ENCODE measurements around the gene BCL7A.

DNA sequence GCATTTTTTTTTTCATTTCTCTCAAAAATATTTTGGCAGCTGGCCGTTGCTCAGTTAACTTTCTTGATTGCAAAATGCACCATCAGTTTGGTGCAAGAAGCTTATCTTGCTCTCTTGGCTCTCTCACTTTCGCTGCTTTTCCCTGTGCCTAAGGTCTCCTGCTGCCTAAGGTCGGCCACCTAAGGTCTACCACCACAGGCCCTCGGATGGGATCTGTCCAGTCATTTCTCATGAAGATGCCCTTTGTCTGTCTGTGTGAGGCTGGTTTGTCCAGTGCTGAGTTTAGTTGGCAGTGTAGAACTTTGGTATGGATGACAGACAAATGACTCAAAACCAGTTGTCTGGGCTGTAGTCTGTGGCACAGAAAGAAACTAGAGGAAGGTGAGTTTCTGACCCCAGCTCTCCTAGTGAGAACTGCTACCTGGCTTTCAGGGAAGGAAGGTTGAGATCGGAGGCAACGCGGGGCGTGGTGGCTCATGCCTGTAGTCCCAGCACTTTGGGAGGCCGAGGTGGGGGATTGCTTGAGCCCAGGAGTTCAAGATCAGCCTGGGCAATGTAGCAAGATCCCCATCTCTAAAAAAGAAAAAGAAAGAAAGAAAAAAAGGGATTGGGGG, 59.5 kb downstream of the BCL7A start:
- TF ChIP-seq, protein P1, sequence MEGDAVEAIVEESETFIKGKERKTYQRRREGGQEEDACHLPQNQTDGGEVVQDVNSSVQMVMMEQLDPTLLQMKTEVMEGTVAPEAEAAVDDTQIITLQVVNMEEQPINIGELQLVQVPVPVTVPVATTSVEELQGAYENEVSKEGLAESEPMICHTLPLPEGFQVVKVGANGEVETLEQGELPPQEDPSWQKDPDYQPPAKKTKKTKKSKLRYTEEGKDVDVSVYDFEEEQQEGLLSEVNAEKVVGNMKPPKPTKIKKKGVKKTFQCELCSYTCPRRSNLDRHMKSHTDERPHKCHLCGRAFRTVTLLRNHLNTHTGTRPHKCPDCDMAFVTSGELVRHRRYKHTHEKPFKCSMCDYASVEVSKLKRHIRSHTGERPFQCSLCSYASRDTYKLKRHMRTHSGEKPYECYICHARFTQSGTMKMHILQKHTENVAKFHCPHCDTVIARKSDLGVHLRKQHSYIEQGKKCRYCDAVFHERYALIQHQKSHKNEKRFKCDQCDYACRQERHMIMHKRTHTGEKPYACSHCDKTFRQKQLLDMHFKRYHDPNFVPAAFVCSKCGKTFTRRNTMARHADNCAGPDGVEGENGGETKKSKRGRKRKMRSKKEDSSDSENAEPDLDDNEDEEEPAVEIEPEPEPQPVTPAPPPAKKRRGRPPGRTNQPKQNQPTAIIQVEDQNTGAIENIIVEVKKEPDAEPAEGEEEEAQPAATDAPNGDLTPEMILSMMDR (IDR thresholded peaks at IDR 0.05; ENCODE audit: insufficient read depth, low read length, poor library complexity, severe bottlenecking) = no peak
- no peak for TF ChIP-seq EZH2phosphoT487 (conservative IDR thresholded peaks at IDR 0.05; ENCODE audit: low read length)

All from SU-DHL-6 (cell line).